GM21526 (cell line): Measurements from ENCODE around the gene MS4A15.
"Not testable (repeated sequence)": the region's sequence is repeated elsewhere in the genome, so short reads cannot be mapped to it uniquely, and the experiment has no call there.

ENCODE experiments used
- ATAC-seq: cut with Tn5 transposase; IDR thresholded peaks from one replicate; pipeline ENCODE4 v1.9.1; 2021; ENCODE audit warnings: moderate library complexity; ENCODE audit not compliant: unreplicated experiment, low FRiP score

MS4A15 gene, protein sequence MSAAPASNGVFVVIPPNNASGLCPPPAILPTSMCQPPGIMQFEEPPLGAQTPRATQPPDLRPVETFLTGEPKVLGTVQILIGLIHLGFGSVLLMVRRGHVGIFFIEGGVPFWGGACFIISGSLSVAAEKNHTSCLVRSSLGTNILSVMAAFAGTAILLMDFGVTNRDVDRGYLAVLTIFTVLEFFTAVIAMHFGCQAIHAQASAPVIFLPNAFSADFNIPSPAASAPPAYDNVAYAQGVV

DNA sequence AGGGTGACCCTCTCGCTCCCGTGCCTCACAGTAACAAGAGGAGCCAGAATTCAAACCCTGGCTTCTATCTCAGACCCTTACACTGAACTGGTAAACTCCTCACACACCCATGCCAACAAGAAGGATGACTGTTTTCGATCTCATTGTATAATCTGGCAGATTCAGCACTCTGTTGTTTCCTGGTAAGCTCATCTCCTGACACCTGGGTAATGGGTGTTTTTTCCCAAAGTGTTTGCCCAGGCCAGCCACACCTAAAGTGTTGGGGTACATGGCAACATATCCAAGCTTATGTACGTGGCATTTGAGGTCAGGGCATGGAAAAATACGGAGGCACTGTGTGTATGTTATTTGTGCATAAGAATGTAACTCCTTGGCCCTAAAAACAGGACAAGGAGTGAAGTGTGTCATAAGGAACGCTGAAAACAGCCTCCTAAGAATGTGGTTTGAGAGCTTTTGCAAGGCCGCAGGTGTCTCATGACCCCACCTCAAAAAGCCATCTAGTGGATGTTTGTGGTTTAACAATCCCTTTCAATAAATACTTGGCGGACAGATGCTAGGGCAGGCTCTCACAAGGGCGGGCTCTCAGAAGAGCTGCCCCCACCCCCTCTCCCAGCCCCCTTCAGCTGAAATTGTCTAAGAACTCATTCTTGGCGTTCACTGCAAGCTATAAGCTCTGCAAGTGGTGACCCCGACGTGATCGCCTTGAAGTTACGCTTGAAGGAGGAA is at the start of gene MS4A15:
Gene MS4A15, plus strand, starts transcription at position 561 of the 726 bp plus-strand sequence. CDS start 6,867 bp downstream, outside the sequence.
- no peak for ATAC-seq

DNA sequence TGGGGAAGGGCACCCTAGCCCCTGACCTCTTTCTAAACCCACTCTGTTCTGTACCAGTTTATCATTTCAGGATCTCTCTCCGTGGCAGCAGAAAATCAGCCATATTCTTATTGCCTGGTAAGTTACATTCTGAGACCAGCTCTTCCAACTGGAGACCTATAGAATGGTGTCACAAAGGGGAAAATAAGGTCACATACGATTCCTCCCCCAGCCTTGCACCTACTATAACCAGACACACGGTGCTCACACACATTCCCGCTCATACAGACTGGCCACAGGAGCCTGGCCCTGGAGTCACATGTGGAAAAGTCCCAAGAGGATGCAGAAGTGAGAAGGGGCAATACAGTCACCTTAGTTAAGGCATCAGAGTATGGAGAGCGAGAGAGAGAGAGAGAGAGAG is 49.7 kb upstream of the MS4A15 start:
- ATAC-seq = no peak

GRCh38 chr11:60710482-60710881 is 46.2 kb upstream of the MS4A15 start:
- no peak for ATAC-seq

DNA sequence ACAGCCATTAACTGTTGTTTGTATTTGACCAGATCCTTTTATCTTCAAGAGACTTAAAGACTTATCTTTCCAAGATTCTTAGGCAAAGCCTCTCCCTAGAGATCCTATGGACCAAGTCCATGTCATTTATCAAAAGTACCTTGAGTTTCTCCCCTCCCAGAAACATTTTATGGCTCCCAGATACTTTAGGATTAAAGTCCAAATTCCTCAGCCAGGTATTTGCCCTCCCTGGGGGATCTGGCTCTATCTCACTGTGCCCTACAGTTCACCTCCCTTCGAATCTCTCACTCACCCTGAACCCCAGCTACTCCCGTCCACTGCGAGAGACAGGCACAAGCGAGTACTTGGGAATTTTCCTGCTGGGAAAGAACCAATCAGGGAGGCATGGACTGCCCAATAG is 45.4 kb upstream of the MS4A15 start:
- ATAC-seq = no peak

GRCh38 chr11:60713423-60713822 is 43.2 kb upstream of the MS4A15 start:
- not testable (repeated sequence) for ATAC-seq

DNA sequence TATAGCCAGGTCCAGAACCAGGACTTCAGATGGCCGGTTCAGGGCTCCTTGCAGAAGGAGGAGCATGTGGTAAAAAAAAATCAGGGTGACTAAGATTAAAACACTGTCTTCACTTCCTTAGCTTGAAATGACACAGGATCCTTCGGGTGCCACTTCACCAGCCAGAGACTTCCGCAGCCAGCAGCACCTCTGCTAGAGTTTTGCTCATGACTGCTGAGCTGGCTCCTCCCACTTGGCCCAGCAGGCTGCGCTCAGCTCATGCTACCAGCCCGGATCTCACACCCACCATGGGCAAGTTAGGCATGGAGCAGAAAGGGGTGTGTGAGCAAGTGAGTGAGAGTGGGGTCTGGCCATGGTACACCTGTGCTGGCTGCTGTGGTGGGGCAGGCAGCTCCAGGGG is 38.7 kb upstream of the MS4A15 start:
- no peak for ATAC-seq

- no peak for ATAC-seq
Observed at GRCh38 chr11:60718524-60719316, 37.9 kb upstream of the MS4A15 start.

- ATAC-seq = no peak
Observed at GRCh38 chr11:60719391-60719790, 37.3 kb upstream of the MS4A15 start.

DNA sequence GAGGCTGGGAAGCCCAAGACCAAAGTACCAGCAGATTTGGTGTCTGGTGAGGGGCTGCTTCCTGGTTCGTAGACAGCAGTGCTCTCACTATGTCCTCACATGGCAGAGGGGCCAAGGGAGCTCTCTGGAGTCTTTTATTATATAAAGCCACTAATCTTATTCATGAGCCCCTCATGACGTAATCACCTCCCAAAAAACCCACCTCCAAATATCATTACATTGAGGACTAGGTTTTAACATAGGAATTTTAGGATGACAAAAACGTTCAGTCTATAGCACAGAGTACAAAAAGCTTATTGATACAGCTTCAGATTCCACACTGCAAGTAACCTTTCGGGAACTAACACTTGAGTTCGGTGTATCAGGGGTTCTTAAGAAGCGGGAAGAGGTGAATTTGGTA is 36.2 kb upstream of the MS4A15 start:
- no peak for ATAC-seq

GRCh38 chr11:60724420-60724819 is 32.2 kb upstream of the MS4A15 start, which contains the start of gene MS4A18:
TSS of gene MS4A18 (plus strand) at chr11:60724720.
- no peak for ATAC-seq

DNA sequence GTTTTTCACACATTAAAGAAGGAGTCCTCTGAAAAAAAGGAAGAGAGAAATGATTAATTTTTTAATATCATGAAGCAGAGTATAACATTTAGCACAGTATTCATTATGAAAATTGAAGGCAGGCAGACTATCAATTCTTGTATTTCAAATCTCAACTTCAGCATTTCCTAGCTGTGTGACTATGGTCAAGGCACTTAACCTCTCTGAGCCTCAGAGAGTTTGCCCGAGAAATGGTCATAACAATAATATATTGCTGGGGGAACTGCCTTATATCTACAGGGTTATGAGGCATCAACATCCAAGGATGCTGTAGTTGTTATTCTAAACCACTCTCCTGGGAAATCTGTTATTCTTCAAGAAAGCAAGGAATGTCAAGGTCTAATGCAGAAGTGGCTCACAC is 31.1 kb upstream of the MS4A15 start:
- ATAC-seq = no peak

GRCh38 chr11:60731586-60731985 is 25.1 kb upstream of the MS4A15 start:
- ATAC-seq = no peak

- no peak for ATAC-seq
Observed at GRCh38 chr11:60734279-60734678, 22.4 kb upstream of the MS4A15 start.

GRCh38 chr11:60739114-60739513 is 17.6 kb upstream of the MS4A15 start:
- no peak for ATAC-seq

DNA sequence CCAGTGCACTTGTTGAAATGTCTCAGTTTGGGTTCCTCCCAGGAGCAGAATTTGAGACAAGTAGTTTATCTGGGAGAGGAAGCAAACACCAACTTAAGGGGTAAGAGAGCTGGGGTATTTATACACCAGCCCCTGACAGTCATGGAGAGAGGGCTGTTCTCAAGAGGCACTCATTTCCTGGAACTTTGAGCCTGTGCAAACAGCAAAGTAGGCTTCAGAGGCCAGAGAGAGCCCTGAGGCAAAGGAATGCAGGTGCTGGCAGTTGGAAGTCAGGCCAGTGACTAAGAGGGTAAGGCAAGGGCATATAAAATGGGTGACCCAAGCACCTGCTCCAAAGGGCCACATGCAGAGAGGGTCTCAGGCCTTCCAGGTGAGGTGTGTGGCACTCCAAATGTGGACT is 16.1 kb upstream of the MS4A15 start:
- no peak for ATAC-seq

GRCh38 chr11:60741421-60741820 is 15.2 kb upstream of the MS4A15 start:
- ATAC-seq = no peak

- no peak for ATAC-seq
Observed at GRCh38 chr11:60743058-60743457, 13.6 kb upstream of the MS4A15 start.

GRCh38 chr11:60744114-60744513 is 12.6 kb upstream of the MS4A15 start:
- ATAC-seq = no peak

- no peak for ATAC-seq
Observed at GRCh38 chr11:60747359-60747873, 9.3 kb upstream of the MS4A15 start.

DNA sequence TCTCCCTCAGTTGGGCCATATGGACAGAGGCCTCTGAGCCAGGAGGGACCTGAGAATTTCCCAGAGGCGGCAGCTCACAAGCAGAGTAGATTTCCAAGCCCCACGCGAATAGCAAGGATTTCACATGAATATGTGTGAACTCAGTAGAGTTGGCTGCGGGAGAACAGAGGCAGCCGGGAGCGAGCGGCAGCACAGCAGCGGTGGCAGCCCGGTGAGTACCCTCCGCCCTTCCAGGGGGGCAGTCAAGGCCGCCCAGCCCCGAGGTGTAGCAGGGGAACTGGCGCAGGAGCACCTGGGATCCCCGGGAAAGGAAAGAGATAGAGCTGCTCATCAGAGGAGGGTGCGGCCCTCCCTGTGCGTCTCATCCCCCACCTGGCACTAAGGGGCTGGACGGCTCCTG is 8.4 kb upstream of the MS4A15 start:
- no peak for ATAC-seq

GRCh38 chr11:60748821-60749220 is 7.8 kb upstream of the MS4A15 start:
- no peak for ATAC-seq
